ENCODE data around the gene TSPYL4. TPM values are rescaled to one million over a fixed set of nuclear protein-coding genes. Genes with fewer than 3 reads are reported as not detected.

The TSPYL4 gene
- total RNA-seq, 1 donor from 2014 or later, result 25.8 TPM

DNA sequence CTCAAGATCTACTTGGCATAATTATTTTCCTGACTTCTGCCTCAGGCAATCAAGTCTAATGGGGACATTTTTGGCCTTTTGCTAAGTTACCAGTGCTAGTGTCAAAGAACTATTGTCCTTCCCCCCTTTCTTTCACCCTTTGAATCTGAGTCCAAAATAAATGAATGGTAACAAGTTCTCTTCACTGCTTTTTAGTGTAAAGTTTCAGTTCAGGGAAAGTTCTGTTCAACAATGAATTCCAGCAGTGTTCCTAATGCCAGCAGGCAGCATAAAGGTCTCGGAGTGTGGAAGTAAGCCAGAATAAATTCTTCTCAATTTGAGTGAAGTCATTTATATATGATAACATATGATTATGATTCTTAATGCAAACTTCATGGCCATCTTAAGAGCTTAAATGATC, 46.7 kb upstream of the TSPYL4 start:
- DNase-seq (ENCODE audit: low read depth), result no peak
- peaks cover 2% of the 10 kb centered on the region for H3K36me3 Mint-ChIP-seq (ENCODE audit: low read depth, unreplicated experiment)
- Histone ChIP-seq H2AFZ (ENCODE audit: low read depth, low read length) (no peak overlapping the region), H3K27ac (ENCODE audit: low read depth, low read length) (no peak overlapping the region), H3K9me3 (ENCODE audit: insufficient read depth, low read depth, low read length) (no peaks in the 10 kb centered on the region), H3K36me3 (ENCODE audit: insufficient read depth, low read length) (no peaks in the 10 kb centered on the region), H3K9ac (ENCODE audit: low read length) (no peak overlapping the region), H3K4me3 (ENCODE audit: insufficient read depth, low read depth, low read length) (no peak overlapping the region), H3K79me2 (ENCODE audit: insufficient read depth, low read length) (no peaks in the 10 kb centered on the region), H4K20me1 (ENCODE audit: insufficient read depth, low read length) (no peaks in the 10 kb centered on the region), H3K4me2 (ENCODE audit: low read length) (no peak overlapping the region), H3K27me3 (ENCODE audit: insufficient read depth, low read length) (no peaks in the 10 kb centered on the region), H3K4me1 (ENCODE audit: insufficient read depth, low read length) (no peaks in the 10 kb centered on the region)
- H3K27me3 Mint-ChIP-seq (ENCODE audit: low read depth, unreplicated experiment), result no peaks in the 10 kb centered on the region
- no peak for FAIRE-seq
- TF ChIP-seq, protein P1, sequence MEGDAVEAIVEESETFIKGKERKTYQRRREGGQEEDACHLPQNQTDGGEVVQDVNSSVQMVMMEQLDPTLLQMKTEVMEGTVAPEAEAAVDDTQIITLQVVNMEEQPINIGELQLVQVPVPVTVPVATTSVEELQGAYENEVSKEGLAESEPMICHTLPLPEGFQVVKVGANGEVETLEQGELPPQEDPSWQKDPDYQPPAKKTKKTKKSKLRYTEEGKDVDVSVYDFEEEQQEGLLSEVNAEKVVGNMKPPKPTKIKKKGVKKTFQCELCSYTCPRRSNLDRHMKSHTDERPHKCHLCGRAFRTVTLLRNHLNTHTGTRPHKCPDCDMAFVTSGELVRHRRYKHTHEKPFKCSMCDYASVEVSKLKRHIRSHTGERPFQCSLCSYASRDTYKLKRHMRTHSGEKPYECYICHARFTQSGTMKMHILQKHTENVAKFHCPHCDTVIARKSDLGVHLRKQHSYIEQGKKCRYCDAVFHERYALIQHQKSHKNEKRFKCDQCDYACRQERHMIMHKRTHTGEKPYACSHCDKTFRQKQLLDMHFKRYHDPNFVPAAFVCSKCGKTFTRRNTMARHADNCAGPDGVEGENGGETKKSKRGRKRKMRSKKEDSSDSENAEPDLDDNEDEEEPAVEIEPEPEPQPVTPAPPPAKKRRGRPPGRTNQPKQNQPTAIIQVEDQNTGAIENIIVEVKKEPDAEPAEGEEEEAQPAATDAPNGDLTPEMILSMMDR (IDR thresholded peaks at IDR 0.05; ENCODE audit: insufficient read depth, low read depth, low read length), result no peak
- no peak for TF ChIP-seq EZH2 (IDR thresholded peaks at IDR 0.05; ENCODE audit: insufficient read depth, low read length)
- no peak overlapping the region for H3K27ac Mint-ChIP-seq (ENCODE audit: unreplicated experiment)
- H3K4me1 Mint-ChIP-seq (ENCODE audit: low read depth, unreplicated experiment), result no peaks in the 10 kb centered on the region
- peaks cover 4% of the 10 kb centered on the region for H3K9me3 Mint-ChIP-seq (ENCODE audit: unreplicated experiment)
- no peak overlapping the region for H3K4me3 Mint-ChIP-seq (ENCODE audit: unreplicated experiment)

DNA sequence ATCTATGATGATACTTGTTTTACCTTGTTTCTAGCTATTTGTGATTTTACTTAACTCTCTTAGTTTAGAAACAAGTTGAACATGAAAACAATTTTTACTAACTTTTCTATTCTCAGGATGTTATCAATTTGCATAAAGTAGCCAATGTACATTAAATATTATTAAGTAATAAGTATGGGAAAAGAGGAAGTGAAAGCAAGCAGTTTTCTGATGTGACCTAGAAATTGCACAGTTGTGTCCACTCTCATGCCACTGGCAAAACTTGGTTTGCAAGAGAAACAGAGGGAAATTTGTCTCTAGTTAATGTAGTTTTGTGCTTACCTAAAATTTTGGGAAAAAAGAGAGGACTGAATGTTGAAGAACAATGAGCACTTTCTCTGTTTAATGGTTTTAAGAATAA, 45.1 kb upstream of the TSPYL4 start:
- no peak for FAIRE-seq

DNA sequence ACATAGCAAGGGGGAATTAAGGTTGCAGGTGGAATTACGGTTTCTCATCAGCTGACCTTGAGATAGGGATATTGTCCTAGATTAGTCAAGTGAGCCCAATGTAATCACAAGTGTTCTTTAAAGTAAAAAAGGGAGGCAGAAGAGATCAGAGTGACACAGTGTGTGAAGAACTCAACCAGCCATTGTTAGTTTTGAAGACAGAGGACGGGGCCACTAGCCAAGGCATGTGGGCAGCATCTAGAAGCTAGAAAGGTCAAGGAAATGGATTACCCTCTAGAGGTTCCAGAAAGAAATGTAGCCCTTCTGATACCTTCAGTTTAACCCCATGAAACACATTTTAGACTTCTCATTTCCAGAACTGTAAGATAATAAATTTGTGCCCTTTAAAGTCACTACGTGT, 44.4 kb upstream of the TSPYL4 start:
- Mint-ChIP-seq H3K36me3 (ENCODE audit: low read depth, unreplicated experiment) (peaks cover 2% of the 10 kb centered on the region), H3K27ac (ENCODE audit: unreplicated experiment) (no peak overlapping the region), H3K9me3 (ENCODE audit: unreplicated experiment) (peaks cover 4% of the 10 kb centered on the region), H3K27me3 (ENCODE audit: low read depth, unreplicated experiment) (no peaks in the 10 kb centered on the region), H3K4me3 (ENCODE audit: unreplicated experiment) (no peak overlapping the region), H3K4me1 (ENCODE audit: low read depth, unreplicated experiment) (no peaks in the 10 kb centered on the region)
- TF ChIP-seq, protein P1 (IDR thresholded peaks at IDR 0.05; ENCODE audit: insufficient read depth, low read depth, low read length), result no peak
- FAIRE-seq (no peak), DNase-seq (ENCODE audit: low read depth) (no peak)
- H3K4me2 ChIP-seq (ENCODE audit: low read length), result no peak overlapping the region
- H3K27ac ChIP-seq (ENCODE audit: low read depth, low read length), result no peak overlapping the region
- H2AFZ ChIP-seq (ENCODE audit: low read depth, low read length), result no peak overlapping the region
- H3K79me2 ChIP-seq (ENCODE audit: insufficient read depth, low read length), result no peaks in the 10 kb centered on the region
- H3K4me3 ChIP-seq (ENCODE audit: insufficient read depth, low read depth, low read length), result no peak overlapping the region
- H3K4me1 ChIP-seq (ENCODE audit: insufficient read depth, low read length), result no peaks in the 10 kb centered on the region
- no peaks in the 10 kb centered on the region for H4K20me1 ChIP-seq (ENCODE audit: insufficient read depth, low read length)
- H3K36me3 ChIP-seq (ENCODE audit: insufficient read depth, low read length), result no peaks in the 10 kb centered on the region
- H3K9ac ChIP-seq (ENCODE audit: low read length), result no peak overlapping the region
- no peaks in the 10 kb centered on the region for H3K9me3 ChIP-seq (ENCODE audit: insufficient read depth, low read depth, low read length)
- H3K27me3 ChIP-seq (ENCODE audit: insufficient read depth, low read length), result no peaks in the 10 kb centered on the region

More for the DNA sequence above, 45.1 kb upstream of the TSPYL4 start:
- H3K27me3 Mint-ChIP-seq (ENCODE audit: low read depth, unreplicated experiment), result no peaks in the 10 kb centered on the region
- Histone ChIP-seq H2AFZ (ENCODE audit: low read depth, low read length) (no peak overlapping the region), H4K20me1 (ENCODE audit: insufficient read depth, low read length) (no peaks in the 10 kb centered on the region), H3K9ac (ENCODE audit: low read length) (no peak overlapping the region), H3K79me2 (ENCODE audit: insufficient read depth, low read length) (no peaks in the 10 kb centered on the region), H3K4me2 (ENCODE audit: low read length) (no peak overlapping the region), H3K4me3 (ENCODE audit: insufficient read depth, low read depth, low read length) (no peak overlapping the region), H3K9me3 (ENCODE audit: insufficient read depth, low read depth, low read length) (no peaks in the 10 kb centered on the region), H3K36me3 (ENCODE audit: insufficient read depth, low read length) (no peaks in the 10 kb centered on the region), H3K27me3 (ENCODE audit: insufficient read depth, low read length) (no peaks in the 10 kb centered on the region), H3K27ac (ENCODE audit: low read depth, low read length) (no peak overlapping the region), H3K4me1 (ENCODE audit: insufficient read depth, low read length) (no peaks in the 10 kb centered on the region)
- DNase-seq (ENCODE audit: low read depth), result no peak
- H3K9me3 Mint-ChIP-seq (ENCODE audit: unreplicated experiment), result peaks cover 4% of the 10 kb centered on the region
- no peaks in the 10 kb centered on the region for H3K4me1 Mint-ChIP-seq (ENCODE audit: low read depth, unreplicated experiment)
- H3K27ac Mint-ChIP-seq (ENCODE audit: unreplicated experiment), result no peak overlapping the region
- H3K36me3 Mint-ChIP-seq (ENCODE audit: low read depth, unreplicated experiment), result peaks cover 2% of the 10 kb centered on the region
- no peak overlapping the region for H3K4me3 Mint-ChIP-seq (ENCODE audit: unreplicated experiment)
- no peak for TF ChIP-seq EZH2 (IDR thresholded peaks at IDR 0.05; ENCODE audit: insufficient read depth, low read length)
- TF ChIP-seq, protein P1 (IDR thresholded peaks at IDR 0.05; ENCODE audit: insufficient read depth, low read depth, low read length), result no peak
